GM19351 (cell line): ENCODE data around the gene BCL2L1.

Source experiments
- ATAC-seq: cut with Tn5 transposase; IDR thresholded peaks from one replicate; pipeline ENCODE4 v1.9.1; 2021; ENCODE audit warnings: mild to moderate bottlenecking, moderate library complexity; ENCODE audit not compliant: unreplicated experiment

The BCL2L1 gene

DNA sequence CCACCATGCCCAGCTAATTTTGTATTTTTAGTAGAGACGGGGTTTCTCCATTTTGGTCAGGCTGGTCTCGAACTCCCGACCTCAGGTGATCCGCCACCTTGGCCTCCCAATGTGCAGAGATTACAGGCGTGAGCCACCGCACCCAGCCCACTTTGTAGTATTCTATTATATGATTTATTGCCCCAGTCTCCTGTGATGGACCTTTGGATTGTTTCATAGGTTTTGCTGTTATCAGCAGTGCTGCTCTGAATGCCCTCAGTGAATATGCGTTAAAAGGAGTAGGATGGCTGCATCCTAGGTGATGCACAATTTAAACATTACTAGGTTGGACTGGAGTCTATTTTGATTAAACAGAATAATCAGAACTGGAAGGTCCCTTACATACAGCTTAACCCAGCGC, 107.3 kb downstream of the BCL2L1 start:
- ATAC-seq = no peak
